Measurements from ENCODE around the gene KDM5B. TPM values are rescaled to one million over a fixed set of nuclear protein-coding genes. Genes with fewer than 3 reads are reported as not detected.

Gene KDM5B
- total RNA-seq, 1 experiment from 2014 or later = 44.6 TPM

GRCh38 chr1:202706851-202707250 is 101.4 kb downstream of the KDM5B start (continued):
- TF ChIP-seq FOSL1 (IDR thresholded peaks at IDR 0.05; ENCODE audit: low read depth) (no peak), REST (IDR thresholded peaks at IDR 0.05; ENCODE audit: low read depth) (no peak), TCF7L2 (IDR thresholded peaks at IDR 0.05; ENCODE audit: borderline replicate concordance, extremely low read depth, insufficient read depth, insufficient read length) (no peak)

- Histone ChIP-seq H3K36me3 (ENCODE audit: control insufficient read depth in 1 of 2, insufficient read depth in 2 of 2, low read length in 2 of 2) (no peaks in the 10 kb centered on the region), H3K27me3 (ENCODE audit: insufficient read depth, low read length) (peaks cover 89% of the 10 kb centered on the region), H3K9me2 (ENCODE audit: insufficient read depth) (no peaks in the 10 kb centered on the region), H3K9me3 (ENCODE audit: control insufficient read depth in 1 of 2, insufficient read depth in 1 of 2, low read depth in 1 of 2, low read length in 2 of 2) (no peaks in the 10 kb centered on the region), H3K9ac (ENCODE audit: low read length) (no peak overlapping the region), H3K4me2 (ENCODE audit: low read length) (no peak overlapping the region), H4K20me1 (ENCODE audit: insufficient read depth) (no peaks in the 10 kb centered on the region), H3K27ac (ENCODE audit: low read depth, low read length) (no peak overlapping the region), H2AFZ (ENCODE audit: low read depth, low read length, poor library complexity, severe bottlenecking) (no peak overlapping the region), H3K79me2 (ENCODE audit: insufficient read depth, low read length) (no peaks in the 10 kb centered on the region), H3K4me1 (ENCODE audit: control insufficient read depth in 1 of 2, insufficient read depth in 2 of 2, low read length in 2 of 2) (no peaks in the 10 kb centered on the region), H3K4me3 (replicated peaks in 1 of 2; ENCODE audit: low read depth in 1 of 2, low read length in 2 of 2) (no peak overlapping the region)
- CTCF ChIA-PET = no interaction called here
- no TSS peak for BruUV-seq (replicated peaks)
- POLR2A ChIA-PET = no interaction called here
- DNase-seq (ENCODE audit: low read depth, low spot score) (no peak), ATAC-seq (no peak; the same call in 1 of the 2 replicates)
- RAD21 ChIA-PET (ENCODE audit: low non-redundant PET in 1 of 2, low total read pairs in 2 of 2, uncharacterized antibody in 2 of 2, unreplicated experiment in 2 of 2) = no interaction called here
- no peak for TF ChIP-seq RAD21 (IDR thresholded peaks at IDR 0.05; ENCODE audit: low read depth)
- no peak for TF ChIP-seq SP1 (IDR thresholded peaks at IDR 0.05; ENCODE audit: low read depth)
- TF ChIP-seq REST (IDR thresholded peaks at IDR 0.05; ENCODE audit: low read depth) = no peak
- no peak for TF ChIP-seq EZH2 (IDR thresholded peaks at IDR 0.05)
- no peak for TF ChIP-seq TCF7L2 (IDR thresholded peaks at IDR 0.05; ENCODE audit: borderline replicate concordance, extremely low read depth, insufficient read depth, insufficient read length)
- TF ChIP-seq YY1 (IDR thresholded peaks at IDR 0.05; ENCODE audit: extremely low read depth, insufficient replicate concordance, low read depth, low read length) = no peak
- no peak for TF ChIP-seq ZBTB33 (IDR thresholded peaks at IDR 0.05; ENCODE audit: extremely low read depth, insufficient replicate concordance, low read length)
- TF ChIP-seq MAX (IDR thresholded peaks at IDR 0.05) = no peak
- no peak for TF ChIP-seq POLR2A (IDR thresholded peaks at IDR 0.05; ENCODE audit: borderline replicate concordance, extremely low read depth, insufficient read depth, insufficient read length)
- no peak for TF ChIP-seq EZH2phosphoT487 (IDR thresholded peaks at IDR 0.05; ENCODE audit: borderline replicate concordance)
- TF ChIP-seq POLR2AphosphoS5 (IDR thresholded peaks at IDR 0.05; ENCODE audit: low read depth, low read length) = no peak
- TF ChIP-seq SRF (IDR thresholded peaks at IDR 0.05; ENCODE audit: low read depth) = no peak
- no peak for TF ChIP-seq CEBPB (IDR thresholded peaks at IDR 0.05; ENCODE audit: low read depth)
- no peak for TF ChIP-seq FOSL1 (IDR thresholded peaks at IDR 0.05; ENCODE audit: low read depth)
- no peak for TF ChIP-seq ZFX (IDR thresholded peaks at IDR 0.05)
- TF ChIP-seq JUND (IDR thresholded peaks at IDR 0.05) = no peak
- intact Hi-C loops (cut with micrococcal nuclease) = no loop called here
Measured at GRCh38 chr1:202704601-202705000, 103.6 kb downstream of the KDM5B start.

Measured in HCT116 (cell line).